Measurements from ENCODE around the gene GMCL2.

GMCL2 gene

DNA sequence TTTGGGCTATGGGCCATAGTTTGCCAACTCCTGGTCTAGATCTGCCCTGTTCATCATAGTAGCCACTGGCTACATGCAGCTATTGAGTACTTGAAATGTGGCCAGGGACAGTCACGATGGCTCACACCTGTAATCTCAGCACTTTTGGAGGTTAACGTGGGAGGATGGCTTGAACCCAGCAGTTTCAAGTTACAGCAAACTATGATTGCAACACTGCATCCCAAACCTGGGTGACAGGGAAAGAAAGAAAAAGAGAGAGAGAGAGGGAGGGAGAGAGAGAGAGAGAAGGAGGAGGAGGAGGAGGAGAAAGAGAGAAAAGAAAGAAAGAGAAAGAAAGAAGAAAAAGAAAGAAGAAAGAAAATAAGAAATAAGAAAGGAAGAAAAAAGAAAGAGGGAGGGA, 5.1 kb upstream of the GMCL2 start:
- DNase-seq (ENCODE audit: low read depth, low spot score), result no peak
- no peak overlapping the region for H3K4me3 ChIP-seq (ENCODE audit: low read depth, low read length)
- in situ Hi-C loops (cut with HindIII; ENCODE audit: low sequenced_read_pairs), result no loop called here
- TF ChIP-seq, protein P1, sequence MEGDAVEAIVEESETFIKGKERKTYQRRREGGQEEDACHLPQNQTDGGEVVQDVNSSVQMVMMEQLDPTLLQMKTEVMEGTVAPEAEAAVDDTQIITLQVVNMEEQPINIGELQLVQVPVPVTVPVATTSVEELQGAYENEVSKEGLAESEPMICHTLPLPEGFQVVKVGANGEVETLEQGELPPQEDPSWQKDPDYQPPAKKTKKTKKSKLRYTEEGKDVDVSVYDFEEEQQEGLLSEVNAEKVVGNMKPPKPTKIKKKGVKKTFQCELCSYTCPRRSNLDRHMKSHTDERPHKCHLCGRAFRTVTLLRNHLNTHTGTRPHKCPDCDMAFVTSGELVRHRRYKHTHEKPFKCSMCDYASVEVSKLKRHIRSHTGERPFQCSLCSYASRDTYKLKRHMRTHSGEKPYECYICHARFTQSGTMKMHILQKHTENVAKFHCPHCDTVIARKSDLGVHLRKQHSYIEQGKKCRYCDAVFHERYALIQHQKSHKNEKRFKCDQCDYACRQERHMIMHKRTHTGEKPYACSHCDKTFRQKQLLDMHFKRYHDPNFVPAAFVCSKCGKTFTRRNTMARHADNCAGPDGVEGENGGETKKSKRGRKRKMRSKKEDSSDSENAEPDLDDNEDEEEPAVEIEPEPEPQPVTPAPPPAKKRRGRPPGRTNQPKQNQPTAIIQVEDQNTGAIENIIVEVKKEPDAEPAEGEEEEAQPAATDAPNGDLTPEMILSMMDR (IDR thresholded peaks at IDR 0.05; ENCODE audit: low read depth, low read length), result no peak

DNA sequence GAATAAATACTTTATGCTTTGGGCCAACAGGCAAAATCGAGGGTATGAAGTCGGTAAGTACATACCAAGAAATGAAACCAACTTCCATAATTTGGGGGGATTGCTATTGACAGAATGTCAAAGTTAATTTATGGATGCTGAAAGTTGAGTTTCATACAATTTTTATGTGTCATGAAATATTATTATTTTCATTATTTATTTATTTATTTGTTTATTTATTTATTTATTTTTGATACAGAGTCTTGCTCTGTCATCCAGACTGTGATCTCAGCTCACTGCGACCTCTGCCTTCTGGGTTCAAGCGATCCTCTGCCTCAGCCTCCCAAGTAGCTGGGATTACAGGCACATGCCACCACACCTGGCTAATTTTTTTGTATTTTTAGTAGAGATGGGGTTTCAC, 4.5 kb upstream of the GMCL2 start:
- TF ChIP-seq, protein P1 (IDR thresholded peaks at IDR 0.05; ENCODE audit: low read depth, low read length), result no peak
- H3K4me3 ChIP-seq (ENCODE audit: low read depth, low read length), result no peak overlapping the region
- in situ Hi-C loops (cut with HindIII; ENCODE audit: low sequenced_read_pairs), result no loop called here
- no peak for DNase-seq (ENCODE audit: low read depth, low spot score)

DNA sequence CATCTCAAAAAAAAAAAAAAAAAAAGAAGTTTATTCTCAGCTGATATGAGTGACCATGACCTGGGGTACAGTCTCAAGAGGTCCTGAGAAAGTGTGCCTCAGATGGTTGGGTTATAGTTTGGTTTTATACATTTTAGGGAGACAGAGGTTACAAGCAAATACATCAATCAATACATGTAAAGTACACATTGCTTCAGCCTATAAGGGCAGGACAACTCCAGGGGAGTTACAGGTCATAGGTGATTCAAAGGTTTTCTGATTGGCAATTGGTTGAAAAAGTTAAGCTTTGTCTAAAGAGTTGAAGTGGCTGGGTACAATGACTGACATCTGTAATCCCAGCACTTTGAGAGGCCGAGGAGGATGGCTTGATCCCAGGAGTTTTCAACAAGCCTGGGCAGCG, 2.3 kb upstream of the GMCL2 start:
- TF ChIP-seq, protein P1 (IDR thresholded peaks at IDR 0.05; ENCODE audit: low read depth, low read length), result no peak
- in situ Hi-C loops (cut with HindIII; ENCODE audit: low sequenced_read_pairs), result no loop called here
- no peak for DNase-seq (ENCODE audit: low read depth, low spot score)
- H3K4me3 ChIP-seq (ENCODE audit: low read depth, low read length), result no peak overlapping the region

DNA sequence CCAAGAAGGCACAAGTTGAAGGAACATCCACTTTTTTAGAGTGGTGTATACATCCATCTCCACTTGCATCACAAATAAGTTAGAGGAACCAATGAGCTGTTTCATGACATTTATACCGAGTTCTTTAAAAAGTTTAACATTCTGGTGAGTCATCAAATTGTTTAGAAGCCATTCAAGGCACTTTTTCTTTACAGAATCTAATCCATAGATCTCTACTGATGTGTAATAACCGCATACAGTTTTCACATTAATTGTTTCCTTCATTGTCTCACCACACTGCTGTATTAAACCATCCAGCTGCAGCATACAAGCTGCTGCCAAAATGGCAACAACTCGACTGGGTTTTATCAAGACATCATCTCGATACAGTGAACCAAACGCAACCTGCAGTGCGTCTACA, 744 bp downstream of the GMCL2 start:
- in situ Hi-C loops (cut with HindIII; ENCODE audit: low sequenced_read_pairs), result no loop called here
- no peak for DNase-seq (ENCODE audit: low read depth, low spot score)
- H3K4me3 ChIP-seq (ENCODE audit: low read depth, low read length), result no peak overlapping the region
- TF ChIP-seq, protein P1 (IDR thresholded peaks at IDR 0.05; ENCODE audit: low read depth, low read length), result no peak

DNA sequence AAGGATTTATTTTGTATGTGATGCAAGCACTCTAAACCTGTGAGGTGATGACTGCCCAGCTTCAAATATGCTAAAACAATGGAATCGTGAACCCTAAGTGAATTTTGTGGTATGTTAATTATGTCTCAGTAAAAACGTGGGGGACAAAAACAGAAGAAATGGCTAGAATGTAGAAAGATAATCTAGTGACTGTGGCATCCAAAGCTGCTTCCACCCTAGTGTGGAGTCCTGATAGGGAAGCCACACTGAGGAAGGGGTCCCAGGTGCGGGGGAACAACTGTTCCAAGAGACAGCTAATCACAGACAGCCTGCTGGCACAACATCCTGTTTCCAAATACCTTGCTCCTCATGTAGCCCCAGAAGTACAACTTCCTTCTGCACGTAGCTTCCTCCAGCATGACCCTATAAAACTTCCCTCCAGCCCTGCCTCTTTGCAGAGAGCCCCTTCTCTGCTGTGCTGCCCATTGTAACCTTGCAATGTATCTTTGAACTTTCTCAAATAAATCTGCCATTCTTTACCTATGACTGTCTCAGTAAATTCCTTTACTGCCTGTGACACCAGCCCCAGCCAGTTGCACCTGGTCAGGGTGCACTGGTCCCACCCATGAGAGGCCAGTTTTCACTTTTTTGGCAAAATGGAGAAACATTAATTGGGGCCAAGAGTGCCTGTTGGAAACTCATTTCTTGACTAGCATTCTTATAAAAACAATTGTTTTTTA, 4.9 kb downstream of the GMCL2 start:
- DNase-seq (ENCODE audit: low read depth, low spot score), result no peak
- H3K4me3 ChIP-seq (ENCODE audit: low read depth, low read length), result no peak overlapping the region
- TF ChIP-seq, protein P1 (IDR thresholded peaks at IDR 0.05; ENCODE audit: low read depth, low read length), result no peak
- in situ Hi-C loops (cut with HindIII; ENCODE audit: low sequenced_read_pairs), result no loop called here

DNA sequence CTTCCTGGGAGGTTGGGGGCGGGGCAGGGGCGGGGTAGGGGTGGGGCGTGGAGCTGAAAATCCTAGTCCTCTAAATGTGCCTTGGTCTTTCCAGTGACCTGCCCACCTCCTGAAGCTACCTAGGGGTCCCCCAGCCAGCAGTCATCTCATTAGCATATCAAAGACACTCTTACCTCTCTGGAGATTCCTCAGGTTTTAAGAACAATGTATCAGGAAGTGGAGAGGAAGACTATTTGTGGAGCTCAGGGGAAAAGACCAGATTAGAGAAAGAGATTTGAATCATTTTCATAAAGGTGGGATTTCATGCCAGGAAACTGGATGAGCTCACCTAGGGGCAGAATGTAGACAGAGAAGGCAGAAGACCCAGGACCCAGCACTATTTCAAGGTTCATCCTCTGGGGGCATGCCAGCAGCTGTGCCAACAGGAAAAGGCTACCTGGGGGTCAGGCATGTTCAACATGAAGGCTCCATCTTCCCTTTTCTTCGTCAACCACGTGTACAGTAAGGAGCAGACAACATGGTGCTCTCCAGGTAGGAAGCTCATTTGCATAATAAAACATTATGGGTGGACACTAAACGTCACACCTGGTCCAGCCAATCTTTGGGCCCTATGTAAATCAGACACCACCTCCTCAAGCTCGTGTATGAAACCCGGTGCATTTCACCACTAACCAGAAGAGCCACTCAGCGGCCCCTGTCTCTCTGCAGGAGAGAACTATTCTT, 6.9 kb downstream of the GMCL2 start:
- no peak for DNase-seq (ENCODE audit: low read depth, low spot score)
- no peak overlapping the region for H3K4me3 ChIP-seq (ENCODE audit: low read depth, low read length)
- in situ Hi-C loops (cut with HindIII; ENCODE audit: low sequenced_read_pairs), result no loop called here
- TF ChIP-seq, protein P1 (IDR thresholded peaks at IDR 0.05; ENCODE audit: low read depth, low read length), result no peak

Data from astrocyte of the spinal cord (primary cell).